ENCODE data around the gene MYCBPAP.

The MYCBPAP gene

DNA sequence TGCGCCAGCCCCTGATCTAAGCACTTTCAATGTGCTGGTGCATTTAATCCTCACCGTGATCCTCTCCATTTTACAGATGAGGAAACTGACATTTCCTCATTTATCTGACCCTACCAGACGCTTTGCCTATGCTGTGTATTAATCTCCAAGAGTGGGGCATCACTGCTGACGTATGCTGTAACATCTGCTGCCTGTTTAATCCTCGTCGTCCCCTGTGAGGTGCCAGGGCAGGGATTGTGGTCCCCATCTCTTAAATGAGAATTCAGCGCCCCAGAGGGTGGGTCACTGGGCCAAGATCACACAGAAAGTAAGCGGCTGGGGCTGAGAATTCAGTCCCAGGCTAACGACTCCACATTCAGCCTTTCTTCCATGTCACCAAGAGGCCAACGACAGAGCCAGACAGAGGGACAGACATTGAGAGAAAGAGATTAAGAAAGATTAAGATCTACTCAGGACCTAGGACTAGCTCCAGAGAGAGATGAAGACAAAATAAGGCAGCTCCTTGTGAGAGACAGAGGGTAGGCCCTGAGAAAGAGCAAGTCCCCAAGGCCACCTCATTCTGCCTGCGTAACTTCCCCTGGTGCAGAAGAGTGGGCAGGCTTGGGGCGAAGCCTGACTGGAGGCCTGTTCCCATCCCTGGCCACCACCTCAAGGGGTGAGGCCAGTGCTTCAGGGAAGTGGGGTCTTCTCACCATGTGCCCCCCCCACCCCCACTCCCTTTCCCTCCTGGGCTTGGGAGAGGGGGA, 65.8 kb downstream of the MYCBPAP start:
- DNase-seq = no peak

DNA sequence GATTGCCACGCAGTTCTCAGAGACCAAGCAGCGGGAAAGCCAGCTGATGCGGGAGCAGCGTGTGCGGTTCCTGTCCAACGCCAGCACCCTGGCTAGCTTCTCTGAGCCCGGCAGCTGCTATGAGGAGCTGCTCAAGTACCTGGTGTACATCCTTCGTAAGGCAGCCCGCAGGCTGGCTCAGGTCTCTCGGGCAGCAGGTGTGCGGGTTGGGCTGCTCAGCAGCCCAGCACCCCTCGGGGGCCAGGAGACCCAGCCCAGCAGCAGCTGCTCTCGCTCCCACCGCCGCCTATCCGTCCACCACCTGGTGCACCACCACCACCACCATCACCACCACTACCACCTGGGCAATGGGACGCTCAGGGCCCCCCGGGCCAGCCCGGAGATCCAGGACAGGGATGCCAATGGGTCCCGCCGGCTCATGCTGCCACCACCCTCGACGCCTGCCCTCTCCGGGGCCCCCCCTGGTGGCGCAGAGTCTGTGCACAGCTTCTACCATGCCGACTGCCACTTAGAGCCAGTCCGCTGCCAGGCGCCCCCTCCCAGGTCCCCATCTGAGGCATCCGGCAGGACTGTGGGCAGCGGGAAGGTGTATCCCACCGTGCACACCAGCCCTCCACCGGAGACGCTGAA, 67.5 kb downstream of the MYCBPAP start:
- no peak for DNase-seq

DNA sequence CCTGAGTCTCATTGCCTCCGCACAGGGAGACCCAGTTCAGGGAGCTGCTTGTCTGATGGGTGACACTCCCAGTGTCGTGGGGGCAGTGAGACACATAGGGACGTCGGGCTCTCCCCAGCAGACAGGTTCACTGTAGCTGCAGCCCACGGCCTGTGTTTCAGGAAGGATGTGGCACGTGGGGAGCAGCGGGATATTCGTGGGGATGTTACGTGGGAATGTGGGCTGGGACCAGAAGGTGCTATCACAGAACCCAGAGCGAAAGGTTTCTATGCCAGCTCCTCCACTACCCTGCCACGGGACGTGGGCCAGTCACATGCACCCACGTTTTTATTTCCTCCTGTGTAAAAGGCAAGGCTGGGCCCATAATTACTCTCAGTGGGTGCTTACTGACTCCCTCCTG, 68.6 kb downstream of the MYCBPAP start:
- DNase-seq = no peak

DNA sequence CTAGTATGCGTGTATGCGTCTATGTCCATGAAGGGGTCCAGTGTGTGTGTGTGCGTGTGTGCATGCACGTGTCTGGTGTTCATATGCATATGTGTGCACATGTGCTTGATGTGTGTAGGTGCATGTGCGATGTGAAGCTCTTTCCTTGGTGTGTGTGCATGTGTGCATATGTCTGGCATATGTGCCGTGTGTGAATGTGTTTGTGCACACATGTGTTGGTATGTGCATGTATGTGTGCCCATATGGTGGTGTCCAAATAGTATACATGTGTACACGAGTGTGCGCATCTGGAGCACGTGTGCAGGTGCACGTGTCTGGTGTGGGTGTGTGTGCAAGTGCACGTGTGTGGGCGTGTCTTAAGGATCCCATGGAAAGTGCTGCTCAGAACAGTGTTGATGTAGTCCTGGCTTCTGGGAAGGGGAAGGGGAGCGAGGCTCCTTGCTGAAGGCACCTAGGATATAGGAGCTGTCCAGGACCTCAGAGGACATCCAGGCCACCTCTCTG, 69.3 kb downstream of the MYCBPAP start:
- no peak for DNase-seq

DNA sequence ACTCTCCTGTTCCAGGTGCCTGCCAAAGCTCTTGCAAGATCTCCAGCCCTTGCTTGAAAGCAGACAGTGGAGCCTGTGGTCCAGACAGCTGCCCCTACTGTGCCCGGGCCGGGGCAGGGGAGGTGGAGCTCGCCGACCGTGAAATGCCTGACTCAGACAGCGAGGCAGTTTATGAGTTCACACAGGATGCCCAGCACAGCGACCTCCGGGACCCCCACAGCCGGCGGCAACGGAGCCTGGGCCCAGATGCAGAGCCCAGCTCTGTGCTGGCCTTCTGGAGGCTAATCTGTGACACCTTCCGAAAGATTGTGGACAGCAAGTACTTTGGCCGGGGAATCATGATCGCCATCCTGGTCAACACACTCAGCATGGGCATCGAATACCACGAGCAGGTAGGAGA, 69.9 kb downstream of the MYCBPAP start:
- no peak for DNase-seq

DNA sequence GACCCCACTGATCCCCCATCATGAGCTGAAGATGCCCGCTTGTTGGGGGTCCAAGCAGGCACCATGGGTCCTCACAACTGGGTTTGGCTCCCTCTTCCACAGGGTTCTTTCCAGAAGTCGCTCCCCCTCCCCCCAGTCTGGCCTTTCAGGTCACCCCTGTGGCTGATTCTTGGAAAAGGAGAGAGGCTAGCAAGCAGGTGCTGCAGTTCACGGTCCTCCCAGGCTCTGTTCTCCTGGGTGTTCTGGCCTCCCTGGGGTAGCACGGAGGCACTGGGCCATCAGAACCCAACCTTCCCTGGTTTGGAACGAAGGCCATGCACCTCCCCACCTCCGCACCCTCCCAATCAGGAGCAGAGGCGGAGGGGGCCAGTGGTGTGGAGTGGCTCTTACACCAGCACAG, 71.2 kb downstream of the MYCBPAP start:
- DNase-seq = no peak

DNA sequence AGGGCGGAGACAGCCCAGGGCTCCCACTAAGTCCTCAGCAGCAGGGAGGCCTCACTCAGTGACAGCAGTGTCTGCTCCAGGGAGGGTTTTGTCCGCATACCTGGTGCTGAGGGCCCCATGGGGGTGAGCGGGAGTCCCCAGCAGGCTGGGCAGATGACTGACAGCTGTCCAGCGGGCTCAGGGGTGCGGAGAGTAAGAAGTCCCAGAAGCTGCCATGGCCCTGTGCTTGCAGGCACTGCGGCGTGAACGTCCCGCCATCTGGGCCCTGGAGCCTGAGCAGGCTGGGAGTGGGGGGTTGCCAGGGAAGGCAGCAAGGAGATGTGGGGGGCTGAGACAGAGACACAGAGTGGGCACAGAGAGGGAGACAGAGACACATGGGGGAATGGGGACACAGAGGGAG, 72.4 kb downstream of the MYCBPAP start:
- no peak for DNase-seq

Measured in CD4-positive, alpha-beta T cell treated with Interleukin-1 beta for 1 hour (primary cell).